ENCODE measurements around the gene MIDN. TPM values are rescaled to one million over a fixed set of nuclear protein-coding genes. Genes with fewer than 3 reads are reported as not detected.

Gene MIDN
- total RNA-seq, 2 experiments from 2014 or later = 45.3 to 50.0 TPM

DNA sequence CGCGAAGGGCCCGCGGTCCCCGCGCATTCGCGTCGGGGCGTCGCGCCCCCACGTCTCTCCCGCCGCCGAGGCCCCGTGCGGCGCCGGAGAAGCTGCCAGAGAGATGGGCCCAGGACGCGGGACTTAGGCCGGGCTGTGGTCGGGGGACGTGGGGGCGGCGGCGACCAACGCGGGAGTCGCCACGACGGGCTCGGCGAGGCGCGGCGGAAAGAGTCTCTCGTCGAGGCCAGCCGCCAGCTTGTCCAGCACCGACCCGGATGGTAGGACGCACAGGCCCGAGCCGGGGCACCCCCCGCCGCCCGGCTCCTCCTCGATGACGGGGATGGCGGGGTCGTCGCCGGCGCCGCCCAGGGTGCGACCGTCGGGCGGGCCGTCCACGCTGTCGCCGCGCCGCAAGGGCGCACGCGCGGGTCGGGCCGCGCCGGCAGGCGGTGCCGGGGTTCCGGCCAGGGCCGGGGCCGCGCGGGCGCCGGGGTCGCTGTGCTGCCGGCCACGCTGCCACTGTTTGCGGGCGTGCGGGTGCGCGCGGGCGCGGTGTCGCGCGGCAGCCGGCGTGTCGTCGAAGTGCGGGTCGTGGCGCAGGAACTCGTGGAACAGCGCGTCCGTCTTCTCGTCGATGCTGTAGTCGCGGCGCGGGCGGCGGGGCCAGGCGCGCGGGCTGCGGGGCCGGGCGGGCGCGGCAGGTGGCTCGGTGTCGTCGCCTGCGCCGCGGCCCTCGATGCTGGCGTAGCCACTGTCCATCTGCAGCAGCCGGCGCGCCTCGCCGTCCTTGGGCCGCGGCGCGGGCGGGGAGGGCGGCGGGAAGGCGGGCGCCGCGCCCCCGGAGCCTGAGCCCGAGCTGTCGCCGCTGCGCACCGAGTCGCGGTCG lies 19.1 kb upstream of the MIDN start:
- POLR2A ChIA-PET = no interaction called here
- CTCF ChIA-PET = no interaction called here

- ChIA-PET POLR2A (no interaction called here), CTCF (no interaction called here)
Observed at GRCh38 chr19:1229924-1230782, 18.2 kb upstream of the MIDN start.

GRCh38 chr19:1230783-1231489 lies 17.4 kb upstream of the MIDN start:
- POLR2A ChIA-PET = no interaction called here

GRCh38 chr19:1231729-1232637 lies 16.4 kb upstream of the MIDN start:
- ChIA-PET POLR2A (no interaction called here), CTCF (interaction anchor here (1.2 to 1.3 kb wide), 2 partner anchors 9 to 12 kb away, joined by 3 read pairs; no protein-coding TSS in a partner anchor)

More at GRCh38 chr19:1230783-1231489, 17.4 kb upstream of the MIDN start:
- CTCF ChIA-PET = no interaction called here

GRCh38 chr19:1232652-1233072 lies 15.7 kb upstream of the MIDN start:
- POLR2A ChIA-PET = no interaction called here
- CTCF ChIA-PET = interaction anchor here (1.2 to 1.3 kb wide), 2 partner anchors 10 to 11 kb away, joined by 3 read pairs; no protein-coding TSS in a partner anchor

DNA sequence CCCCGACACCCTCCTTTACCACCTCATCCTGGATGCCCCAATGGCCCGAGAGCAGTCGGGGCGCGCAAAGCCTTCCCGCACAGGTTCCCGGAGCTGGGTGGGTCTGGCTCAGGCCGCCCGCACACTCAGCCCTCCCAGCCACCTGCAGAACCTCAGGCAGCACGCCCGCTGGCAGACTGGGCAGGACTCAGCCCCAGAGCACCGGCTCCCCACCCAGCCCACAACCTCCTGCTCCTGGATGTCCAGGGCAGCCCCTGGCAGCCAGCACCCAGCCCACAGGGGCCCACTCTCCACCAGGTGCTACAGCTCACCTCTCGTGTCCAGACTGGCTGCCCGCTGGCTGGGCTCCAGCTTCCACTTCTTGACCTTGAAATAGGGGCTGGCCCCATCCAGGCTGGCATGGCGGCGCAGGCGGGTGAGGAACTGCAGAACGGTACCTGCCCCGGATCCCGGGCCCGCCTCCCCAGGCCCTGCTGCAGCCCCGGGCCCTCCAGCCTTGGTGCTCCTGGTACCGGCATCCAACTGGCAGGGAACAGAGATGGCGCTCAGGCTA lies 15.2 kb upstream of the MIDN start:
- CTCF ChIA-PET = interaction anchor here (1.2 to 1.3 kb wide), 2 partner anchors 10 to 11 kb away, joined by 3 read pairs; no protein-coding TSS in a partner anchor
- POLR2A ChIA-PET = no interaction called here

- ChIA-PET POLR2A (no interaction called here), CTCF (interaction anchor here (1.0 kb wide), 1 partner anchor 18 kb away, joined by 3 read pairs; no protein-coding TSS in a partner anchor)
Observed at GRCh38 chr19:1234051-1234954, 14.1 kb upstream of the MIDN start.

DNA sequence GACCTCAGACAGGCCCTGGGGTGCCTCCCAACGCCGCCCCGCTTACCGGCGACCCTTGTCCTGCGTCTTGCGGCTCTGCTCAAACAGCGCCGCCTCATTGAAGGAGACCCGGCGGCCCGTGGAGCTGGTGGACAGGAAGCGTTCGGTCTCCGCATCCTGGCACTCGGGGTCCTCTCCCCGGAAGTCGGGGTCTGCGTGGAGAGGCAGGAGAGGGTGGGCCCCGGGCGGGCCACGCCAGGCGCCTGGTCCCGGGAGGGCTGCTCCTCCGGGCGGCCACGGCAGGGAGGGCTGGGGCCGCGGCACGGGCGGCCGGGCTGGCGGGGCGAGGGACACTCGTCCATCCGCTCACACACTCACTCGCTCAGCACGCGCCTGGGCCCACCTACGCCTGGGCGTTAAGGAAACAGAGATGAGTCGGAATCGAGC lies 13.4 kb upstream of the MIDN start:
- POLR2A ChIA-PET = no interaction called here
- CTCF ChIA-PET = interaction anchor here (1.0 to 1.1 kb wide), 2 partner anchors 18 to 121 kb away, joined by 3 read pairs; no protein-coding TSS in a partner anchor

- CTCF ChIA-PET = interaction anchor here (1.1 kb wide), 1 partner anchor 122 kb away, joined by 3 read pairs; no protein-coding TSS in a partner anchor
- POLR2A ChIA-PET = no interaction called here
Observed at GRCh38 chr19:1235625-1236538, 12.5 kb upstream of the MIDN start.

- CTCF ChIA-PET = no interaction called here
- POLR2A ChIA-PET = no interaction called here
Observed at GRCh38 chr19:1236576-1236975, 11.8 kb upstream of the MIDN start.

- POLR2A ChIA-PET = no interaction called here
- CTCF ChIA-PET = no interaction called here
Observed at GRCh38 chr19:1237027-1237659, 11.2 kb upstream of the MIDN start.

GRCh38 chr19:1237754-1238368 lies 10.5 kb upstream of the MIDN start, which contains the start of gene CBARP:
Gene CBARP, minus strand, starts transcription at chr19:1238005. Its CDS starts 1,905 bp downstream, at chr19:1236100.
- POLR2A ChIA-PET = no interaction called here
- CTCF ChIA-PET = interaction anchor here (0.6 to 2.0 kb wide), 5 partner anchors 15 to 43 kb away, joined by 3 to 8 read pairs (median 4); no protein-coding TSS in a partner anchor

DNA sequence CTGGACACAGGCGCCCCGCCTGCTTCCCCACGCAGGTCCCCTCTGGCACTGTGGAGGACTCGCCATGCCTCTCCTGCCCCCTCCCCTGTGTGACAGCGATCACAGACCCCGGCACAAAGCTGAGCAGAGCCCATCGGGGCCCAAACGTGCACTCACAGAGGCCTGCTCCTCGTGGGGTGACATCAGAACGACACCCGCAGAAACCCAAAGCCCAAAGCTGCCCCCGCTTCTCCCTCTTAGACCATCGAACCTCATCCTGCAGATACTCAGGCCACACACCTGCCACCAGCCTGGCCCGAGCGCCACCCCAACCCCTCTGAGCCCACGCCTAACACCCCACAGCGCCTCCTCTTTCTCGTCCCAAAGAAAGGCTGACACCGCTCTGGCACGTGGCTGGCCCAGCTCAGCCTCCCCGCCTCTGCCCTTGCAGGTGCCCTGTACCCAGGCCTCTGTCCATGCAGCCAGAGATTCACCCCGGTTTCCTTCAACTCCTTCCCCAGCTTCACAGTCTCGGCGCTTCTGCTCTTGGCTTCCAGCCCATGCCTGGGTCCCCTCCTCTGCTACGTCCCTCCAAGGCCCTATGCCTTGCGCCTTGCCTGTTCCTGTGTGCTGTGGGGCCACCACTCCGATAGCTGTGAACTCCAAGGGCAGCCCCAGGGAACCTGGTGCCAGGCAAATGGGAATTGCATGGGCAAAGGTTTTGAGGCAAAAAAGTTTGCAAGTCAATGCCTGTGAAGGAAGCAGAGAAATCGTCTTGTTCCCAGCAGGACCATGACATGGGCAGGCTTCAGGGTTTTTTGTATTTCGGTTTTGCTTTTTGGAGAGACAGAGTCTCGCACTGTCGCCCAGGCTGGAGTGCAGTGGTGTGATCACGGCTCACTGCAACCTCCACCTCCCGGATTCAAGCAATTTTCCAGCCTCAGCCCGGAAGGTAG lies 9.7 kb upstream of the MIDN start:
- POLR2A ChIA-PET = interaction anchor here (0.6 kb wide), 1 partner anchor 126 kb away, joined by 5 read pairs; no protein-coding TSS in a partner anchor
- CTCF ChIA-PET = interaction anchor here (0.6 to 2.0 kb wide), 9 partner anchors 15 to 314 kb away, joined by 3 to 8 read pairs (median 4); no protein-coding TSS in a partner anchor

DNA sequence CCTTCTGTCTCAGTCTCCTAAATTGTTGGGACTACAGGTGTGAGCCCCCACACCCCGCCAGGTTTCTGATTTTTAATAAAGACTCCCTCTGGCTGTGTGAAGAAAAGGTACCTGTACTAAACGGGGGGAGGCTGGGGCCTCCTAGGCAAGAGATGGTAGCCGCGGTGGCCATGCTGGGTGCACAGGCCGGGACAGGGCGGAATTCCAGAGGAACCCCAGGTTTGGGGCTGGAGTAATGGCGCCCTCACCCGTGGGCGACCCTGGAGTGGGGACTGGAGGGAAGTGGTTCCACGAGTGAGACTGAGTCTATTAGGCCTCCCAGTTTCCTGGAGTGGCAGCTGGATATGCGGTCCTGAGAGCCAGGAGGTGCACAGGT lies 9.0 kb upstream of the MIDN start:
- ChIA-PET CTCF (interaction anchor here (0.9 to 2.0 kb wide), 4 partner anchors 27 to 315 kb away, joined by 3 to 8 read pairs (median 4); no protein-coding TSS in a partner anchor), POLR2A (no interaction called here)
